IMR-90 (cell line): ENCODE measurements around the gene CRACDL. TPM values are rescaled to one million over a fixed set of nuclear protein-coding genes. Genes with fewer than 3 reads are reported as not detected.

Source experiments
- ATAC-seq: fragments of 200-7000 bp; cut with Tn5 transposase; 2 replicates; pipeline ENCODE4 v1.9.1; 2020; ENCODE audit warnings: low read depth, mild to moderate bottlenecking, moderate library complexity
- BruUV-seq: library from RNA; stranded (reverse); fragments of 400-500 nt; replicated peaks from 2 replicates; lab custom pipeline; 2021; lab: Mats Ljungman, UMichigan
- CTCF ChIA-PET: fragments of 300-600 bp; formaldehyde crosslinking; extraction: SDS; loops from one replicate; lab custom pipeline; 2021; ENCODE audit warnings: antibody characterized with exemption; lab: Yijun Ruan, JAX
- POLR2A ChIA-PET: fragments of 300-600 bp; sonication (Branson Sonifier 250); formaldehyde crosslinking; loops from one replicate; lab custom pipeline; 2022; ENCODE audit warnings: antibody characterized with exemption; ENCODE audit not compliant: unreplicated experiment; lab: Charles Lee
- DNase-seq: peaks from one replicate; pipeline ENCODE4 v3.0.0; 2013
- H2AFZ ChIP-seq: replicated peaks from 2 replicates; pipeline ENCODE3; 2013; ENCODE audit warnings: low read length, mild to moderate bottlenecking; ENCODE audit not compliant: poor library complexity
- H2AK5ac ChIP-seq: 2 replicates; pipeline ENCODE4 v1.6.1; 2013; ENCODE audit warnings: low read depth, low read length, inconsistent platforms
- H2AK9ac ChIP-seq: replicated peaks from 2 replicates; pipeline ENCODE3; 2013; ENCODE audit warnings: mild to moderate bottlenecking, low read depth, low read length, moderate library complexity; ENCODE audit not compliant: poor library complexity
- H2BK120ac ChIP-seq: 2 replicates; pipeline ENCODE4 v1.6.1; 2013; ENCODE audit warnings: low read depth, low read length, inconsistent platforms
- H2BK15ac ChIP-seq: 3 replicates; pipeline ENCODE4 v1.6.1; 2013; ENCODE audit warnings: low read depth, low read length, inconsistent platforms
- H2BK20ac ChIP-seq: 2 replicates; pipeline ENCODE4 v1.6.1; 2013; ENCODE audit warnings: low read depth, mild to moderate bottlenecking, inconsistent platforms, low read length, moderate library complexity
- H2BK5ac ChIP-seq: 2 replicates; pipeline ENCODE4 v1.6.1; 2013; ENCODE audit warnings: mild to moderate bottlenecking, low read depth, low read length, inconsistent platforms; ENCODE audit not compliant: poor library complexity, severe bottlenecking
- H3K14ac ChIP-seq: replicated peaks from 2 replicates; pipeline ENCODE4 v1.6.1; 2013; ENCODE audit warnings: low read depth, low read length, inconsistent platforms
- H3K18ac ChIP-seq: 2 replicates; pipeline ENCODE4 v1.6.1; 2013; ENCODE audit warnings: low read depth, low read length, control low read depth
- H3K23ac ChIP-seq: 2 replicates; pipeline ENCODE4 v1.6.1; 2013; ENCODE audit warnings: low read depth, low read length, inconsistent platforms
- H3K27ac ChIP-seq: 2 replicates; pipeline ENCODE4 v1.5.1; 2013; ENCODE audit warnings: mild to moderate bottlenecking, control low read depth, low read length; ENCODE audit not compliant: insufficient read depth
- H3K27me3 ChIP-seq: 2 replicates; pipeline ENCODE4 v1.6.1; 2013; ENCODE audit warnings: low read length; ENCODE audit not compliant: control insufficient read depth, insufficient read depth
- H3K36me3 ChIP-seq: 2 replicates; pipeline ENCODE4 v1.6.1; 2013; ENCODE audit warnings: low read length, mixed read lengths; ENCODE audit not compliant: control insufficient read depth, insufficient read depth
- H3K4ac ChIP-seq: 2 replicates; pipeline ENCODE4 v1.6.1; 2013; ENCODE audit warnings: low read depth, low read length, inconsistent platforms
- H3K4me1 ChIP-seq: 2 replicates; pipeline ENCODE4 v1.6.1; 2013; ENCODE audit warnings: low read length, mixed read lengths; ENCODE audit not compliant: control insufficient read depth, insufficient read depth
- H3K4me2 ChIP-seq: 2 replicates; pipeline ENCODE4 v1.6.1; 2013; ENCODE audit warnings: low read depth, mild to moderate bottlenecking, control low read depth, low read length, moderate library complexity
- H3K4me3 ChIP-seq: 2 replicates; pipeline ENCODE4 v1.5.1; 2013; ENCODE audit warnings: low read depth, mild to moderate bottlenecking, control low read depth, low read length, moderate library complexity; ENCODE audit not compliant: insufficient read depth
- H3K56ac ChIP-seq: 2 replicates; pipeline ENCODE4 v1.6.1; 2013; ENCODE audit warnings: low read length, inconsistent platforms; ENCODE audit not compliant: insufficient read depth; ENCODE audit errors: extremely low read depth
- H3K79me1 ChIP-seq, 2 experiments: 2 replicates each; pipeline ENCODE4 v1.6.1; 2013; ENCODE audit warnings: low read length in 2 of 2, inconsistent platforms in 1 of 2, low read depth in 1 of 2
- H3K9ac ChIP-seq: 2 replicates; pipeline ENCODE4 v1.6.1; 2013; ENCODE audit warnings: low read depth, low read length, control low read depth
- H3K9me1 ChIP-seq: 2 replicates; pipeline ENCODE4 v1.6.1; 2013; ENCODE audit warnings: low read length, inconsistent platforms; ENCODE audit not compliant: insufficient read depth
- H3K9me3 ChIP-seq: 2 replicates; pipeline ENCODE4 v1.6.1; 2013; ENCODE audit warnings: low read length; ENCODE audit not compliant: control insufficient read depth, insufficient read depth
- H4K20me1 ChIP-seq: 2 replicates; pipeline ENCODE4 v1.6.1; 2013; ENCODE audit warnings: low read length, inconsistent platforms; ENCODE audit not compliant: insufficient read depth
- H4K5ac ChIP-seq: 2 replicates; pipeline ENCODE4 v1.6.1; 2013; ENCODE audit warnings: mild to moderate bottlenecking, low read depth, low read length, control low read depth
- H4K8ac ChIP-seq, 2 experiments: 2 replicates each; pipeline ENCODE4 v1.6.1; 2013; ENCODE audit warnings: low read depth in 2 of 2, low read length in 2 of 2, control low read depth in 1 of 2, inconsistent platforms in 1 of 2
- H4K91ac ChIP-seq: 2 replicates; pipeline ENCODE4 v1.6.1; 2013; ENCODE audit warnings: low read depth, low read length, inconsistent platforms; ENCODE audit not compliant: insufficient read depth
- MXI1 ChIP-seq: IDR thresholded peaks from 2 replicates; pipeline ENCODE4 v1.6.1; 2012; ENCODE audit warnings: low read depth, mild to moderate bottlenecking, low read length, moderate library complexity, borderline replicate concordance
- WGBS, 2 experiments: methylation state at CpG; one replicate each; pipeline versions ENCODE4 v1.1.5 to v1.1.7; 2013; ENCODE audit warnings: missing lambda C conversion rate in 2 of 2; ENCODE audit not compliant: insufficient read length in 1 of 2; ENCODE audit errors: extremely low coverage in 2 of 2; 5-methylcytosine and 5-hydroxymethylcytosine counted together
- dilution Hi-C: fragments of 300-500 bp; cut with HindIII; formaldehyde crosslinking; loops from one replicate; pipeline ENCODE4 v1.14.3; 2018; ENCODE audit warnings: low sequenced_read_pairs; ENCODE audit not compliant: unreplicated experiment
- in situ Hi-C: fragments of 300-500 bp; cut with MboI; formaldehyde crosslinking; loops from 3 replicates; pipeline ENCODE4 v1.14.3; 2019; ENCODE audit warnings: low sequenced_read_pairs, inconsistent platforms, mixed read lengths
- intact Hi-C: fragments of 100-400 bp; cut with micrococcal nuclease; formaldehyde crosslinking; loops from 2 replicates; pipeline ENCODE4 v1.10.0; 2022
- polyA plus RNA-seq, 3 experiments: library from polyadenylated mRNA; depleted of rRNA; stranded (reverse); fragments of >200 nt; gene quantifications; 2 replicates each; pipeline ENCODE4 v1.2.3, GENCODE V29; 2012; ENCODE audit warnings: low replicate concordance in 1 of 3
- total RNA-seq: library from RNA; depleted of rRNA; stranded (reverse); fragments of >200 nt; gene quantifications from 2 replicates; pipeline ENCODE4 v1.2.3, GENCODE V29; 2012

The CRACDL gene
- total and polyA plus RNA-seq, 2 of the 4 experiments (the other 2 are of a cell fraction), result not detected

GRCh38 chr2:98910349-98911125, 25.5 kb downstream of the CRACDL start:
- Histone ChIP-seq H3K4me3 (no peak overlapping the region), H3K9me3 (no peaks in the 10 kb centered on the region), H2BK5ac (no peak overlapping the region), H2AFZ (no peak overlapping the region), H2BK15ac (no peak overlapping the region), H2BK120ac (no peak overlapping the region), H4K20me1 (no peaks in the 10 kb centered on the region), H3K18ac (no peak overlapping the region), H2BK20ac (no peak overlapping the region), H3K4me1 (peaks cover 13% of the 10 kb centered on the region; the same call in 1 of the 2 replicates), H2AK9ac (no peak overlapping the region), H3K36me3 (no peaks in the 10 kb centered on the region), H4K8ac (no peak overlapping the region), H4K91ac (no peak overlapping the region), H2AK5ac (no peak overlapping the region), H3K27me3 (peaks cover 6% of the 10 kb centered on the region; the same call in 1 of the 2 replicates), H3K14ac (no peak overlapping the region), H3K9ac (no peak overlapping the region), H4K5ac (no peak overlapping the region), H3K27ac (no peak overlapping the region), H3K4me2 (no peak overlapping the region), H3K4ac (no peak overlapping the region), H3K23ac (no peak overlapping the region), H3K79me1 (no peaks in the 10 kb centered on the region), H3K9me1 (no peaks in the 10 kb centered on the region), H3K56ac (no peak overlapping the region)
- BruUV-seq, result no TSS peak
- 80% methylated on average over 1 of the region's 10 CpGs; no CpG with 5 or more reads in 1 of the 2 experiments for WGBS, 2 experiments
- ChIA-PET CTCF (no interaction called here), POLR2A (no interaction called here)
- intact Hi-C loops (no loop called here), in situ Hi-C loops (no loop called here), dilution Hi-C loops (no loop called here)
- no peak for ATAC-seq
- no peak for DNase-seq
- no peak for TF ChIP-seq MXI1
